Regular cardiac myocyte (primary cell): ENCODE data around the gene SAGE1. TPM values are rescaled to one million over a fixed set of nuclear protein-coding genes. Genes with fewer than 3 reads are reported as not detected.

Source experiments
- total RNA-seq: library from RNA; depleted of rRNA; stranded (reverse); fragments of >200 nt; gene quantifications from 2 replicates; pipeline ENCODE4 v1.2.3, GENCODE V29; 2014

Gene SAGE1
- total RNA-seq, result not detected in 2 replicates

GRCh38 chrX:135893294-135893817, at the start of gene SAGE1, which contains the start of gene CT45A10:
Gene SAGE1, plus strand, starts transcription at chrX:135893716. Its CDS starts 2,527 bp downstream, at chrX:135896243.
Gene CT45A10, minus strand, starts transcription at chrX:135893444. Its CDS starts 8,100 bp downstream, at chrX:135885344.

GRCh38 chrX:135854438-135854837, 39.1 kb upstream of the SAGE1 start, which contains the start of gene CT45A8:
Gene CT45A8, minus strand, starts transcription at chrX:135854538. Its CDS starts 3,755 bp downstream, at chrX:135850783.

DNA sequence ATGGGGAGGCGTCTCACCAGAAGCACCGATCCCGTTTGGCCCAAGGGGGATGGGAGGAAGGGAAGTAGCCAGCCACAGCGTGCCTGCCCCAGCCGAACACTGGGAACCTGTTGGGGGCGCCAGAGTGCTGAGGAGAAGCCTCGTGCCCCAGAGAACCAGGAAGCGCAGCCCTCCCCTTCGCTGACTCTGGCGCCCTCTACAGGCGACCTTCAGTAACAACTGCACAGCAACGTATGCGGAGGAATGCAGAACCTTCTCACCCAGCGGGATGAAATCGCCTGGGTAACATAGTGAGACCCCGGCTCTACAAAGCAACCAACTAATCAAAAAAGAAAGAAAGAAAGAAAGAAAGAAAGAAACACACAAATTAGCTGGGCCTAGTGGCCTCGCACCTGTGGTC, 21.8 kb upstream of the SAGE1 start, which contains the start of gene CT45A9:
Gene CT45A9, minus strand, starts transcription at position 101 of the 400 bp plus-strand sequence. CDS start 3,751 bp downstream, outside the sequence.

Other genes with a start within 250 kb of the SAGE1 start
- not detected in 2 replicates for gene CT45A1, start 180.1 kb upstream of the SAGE1 start, total RNA-seq
- gene CT45A3, start 125.5 kb upstream of the SAGE1 start, total RNA-seq, result not detected in 2 replicates
- not detected in 2 replicates for gene CT45A5, start 108.2 kb upstream of the SAGE1 start, total RNA-seq
- gene CT45A6, start 90.9 kb upstream of the SAGE1 start, total RNA-seq, result not detected in 2 replicates
- gene CT45A2, start 73.7 kb upstream of the SAGE1 start, total RNA-seq, result not detected in 2 replicates
- not detected in 2 replicates for gene CT45A7, start 56.4 kb upstream of the SAGE1 start, total RNA-seq
- not detected in 2 replicates for gene CT45A8, start 39.2 kb upstream of the SAGE1 start, total RNA-seq
- not detected in 2 replicates for gene CT45A9, start 21.9 kb upstream of the SAGE1 start, total RNA-seq
- not detected in 2 replicates for gene CT45A10, start 272 bp upstream of the SAGE1 start, total RNA-seq
- 9.9 and 14.6 TPM in 2 replicates for gene MMGT1, start 80.3 kb downstream of the SAGE1 start, total RNA-seq
- gene SLC9A6, start 91.7 kb downstream of the SAGE1 start, total RNA-seq, result 22.0 and 29.6 TPM in 2 replicates